Measurements from ENCODE around the gene RHO.

Gene RHO

DNA sequence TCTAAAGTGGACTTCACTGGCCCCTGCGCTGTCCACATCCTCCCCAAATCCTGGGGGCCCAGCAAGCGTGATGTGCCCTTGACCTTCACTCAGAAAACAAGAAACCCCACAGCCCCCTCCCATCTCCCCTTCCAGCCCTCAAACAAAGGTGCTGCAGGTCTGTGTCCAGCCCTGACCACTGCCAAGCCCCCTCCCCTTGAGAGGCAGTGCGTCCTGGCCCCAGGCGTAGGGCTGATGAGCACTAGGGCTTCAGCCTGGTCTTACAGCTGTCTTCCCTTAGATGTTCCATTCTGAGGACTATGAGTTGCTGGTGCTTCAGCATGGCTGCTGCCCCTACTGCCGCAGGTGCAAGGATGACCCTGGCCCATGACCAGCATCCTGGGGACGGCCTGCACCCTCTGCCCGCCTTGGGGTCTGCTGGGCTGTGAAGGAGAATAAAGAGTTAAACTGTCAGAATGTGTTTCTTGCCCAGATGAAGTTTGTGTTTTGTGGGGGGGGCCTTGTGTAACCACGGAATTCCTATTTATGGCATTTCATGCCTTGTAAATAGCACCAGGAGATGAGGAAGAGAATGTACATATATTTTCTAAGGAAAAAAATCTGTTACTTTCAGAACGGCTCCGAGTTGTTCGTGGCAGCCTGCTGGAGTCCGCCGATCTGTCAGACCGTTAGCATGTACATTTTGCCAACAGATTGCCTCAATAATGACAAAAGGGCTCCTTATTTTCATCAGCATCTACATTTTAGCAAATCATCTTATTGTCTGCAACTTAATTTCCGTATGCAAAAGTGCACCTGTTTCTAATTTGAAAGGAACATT lies 8.3 kb upstream of the RHO start:
- no peak for DNase-seq (ENCODE audit: low spot score)

DNA sequence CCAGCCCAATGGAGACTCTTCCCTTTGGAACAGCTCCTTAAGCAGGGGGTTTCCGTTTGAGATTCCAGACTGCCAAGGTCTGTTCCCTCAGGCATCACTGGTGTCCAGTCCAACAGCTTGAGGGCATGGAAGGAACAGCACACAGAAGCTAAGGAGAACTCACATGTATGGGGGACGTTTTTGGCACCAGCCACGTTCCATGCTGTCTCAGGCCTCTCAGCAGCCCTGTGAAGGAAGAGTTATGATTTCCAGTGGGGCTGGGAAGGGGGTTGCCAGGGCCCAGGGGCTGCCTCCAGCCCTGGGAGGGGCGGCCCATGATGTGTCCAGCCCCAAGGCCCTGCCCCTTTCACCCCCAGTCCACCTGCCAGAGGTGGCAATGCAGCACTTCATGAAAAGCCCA lies 7.5 kb upstream of the RHO start:
- no peak for DNase-seq (ENCODE audit: low spot score)

- no peak for DNase-seq (ENCODE audit: low spot score)
Observed at GRCh38 chr3:129521611-129522010, 6.8 kb upstream of the RHO start.

GRCh38 chr3:129522953-129523352 lies 5.5 kb upstream of the RHO start:
- no peak for DNase-seq (ENCODE audit: low spot score)

DNA sequence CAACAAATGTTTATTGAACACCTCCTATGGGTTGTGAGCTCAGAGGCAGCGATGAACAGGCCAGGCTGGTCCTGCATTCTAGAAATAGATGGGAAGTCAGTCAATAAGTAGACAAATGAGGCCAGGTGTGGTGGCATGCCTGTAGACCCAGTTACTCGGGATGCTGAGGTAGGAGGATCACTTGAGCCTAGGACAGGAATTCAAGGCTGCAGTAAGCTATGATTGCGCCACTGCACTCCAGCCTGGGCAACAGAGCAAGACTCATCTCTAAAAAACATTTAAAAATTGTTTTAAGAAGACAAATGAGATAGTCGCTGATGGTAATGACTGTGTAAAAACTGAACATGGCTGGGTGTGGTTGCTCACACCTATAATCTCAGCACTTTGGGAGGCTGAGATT lies 4.4 kb upstream of the RHO start:
- DNase-seq (ENCODE audit: low spot score): no peak

DNA sequence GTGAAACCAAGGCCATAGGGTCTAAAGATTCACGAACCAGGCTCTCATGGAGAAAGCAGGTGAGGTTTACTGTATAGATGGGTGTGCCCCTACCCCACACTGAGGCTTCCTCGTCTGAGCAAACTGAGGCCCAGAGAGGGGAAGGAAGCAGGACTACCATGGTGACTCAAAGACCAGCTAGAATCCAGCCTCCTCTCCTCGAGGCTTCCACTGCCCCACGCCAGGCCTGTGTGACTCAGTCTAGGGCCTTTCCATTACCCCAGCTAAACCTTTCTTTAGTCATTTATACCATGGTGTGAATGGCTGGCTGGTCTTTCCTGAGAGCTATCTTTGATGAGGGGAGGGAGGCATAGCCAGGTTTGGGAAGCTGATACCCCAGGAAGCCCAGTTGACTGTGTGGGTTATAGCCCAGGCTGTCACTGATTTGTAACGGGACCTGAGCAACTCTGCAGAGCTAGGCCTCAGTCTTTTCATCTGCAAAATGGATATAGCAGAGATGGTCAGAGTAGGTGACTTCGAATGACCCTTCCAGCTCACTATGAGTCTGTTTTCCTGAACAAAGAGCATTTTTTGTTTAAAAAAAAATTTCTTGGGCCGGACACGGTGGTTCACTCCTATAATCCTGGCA lies 3.0 kb upstream of the RHO start:
- DNase-seq (ENCODE audit: low spot score): no peak

- no peak for DNase-seq (ENCODE audit: low spot score)
Observed at GRCh38 chr3:129526121-129526900, 2.1 kb upstream of the RHO start.

GRCh38 chr3:129527262-129527661 lies 1.2 kb upstream of the RHO start:
- no peak for DNase-seq (ENCODE audit: low spot score)

- DNase-seq (ENCODE audit: low spot score): no peak
Observed at GRCh38 chr3:129529436-129530210, 1.2 kb downstream of the RHO start.

- DNase-seq (ENCODE audit: low spot score): no peak
Observed at GRCh38 chr3:129530251-129530791, 1.9 kb downstream of the RHO start.

DNA sequence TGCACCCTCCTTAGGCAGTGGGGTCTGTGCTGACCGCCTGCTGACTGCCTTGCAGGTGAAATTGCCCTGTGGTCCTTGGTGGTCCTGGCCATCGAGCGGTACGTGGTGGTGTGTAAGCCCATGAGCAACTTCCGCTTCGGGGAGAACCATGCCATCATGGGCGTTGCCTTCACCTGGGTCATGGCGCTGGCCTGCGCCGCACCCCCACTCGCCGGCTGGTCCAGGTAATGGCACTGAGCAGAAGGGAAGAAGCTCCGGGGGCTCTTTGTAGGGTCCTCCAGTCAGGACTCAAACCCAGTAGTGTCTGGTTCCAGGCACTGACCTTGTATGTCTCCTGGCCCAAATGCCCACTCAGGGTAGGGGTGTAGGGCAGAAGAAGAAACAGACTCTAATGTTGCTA lies 2.4 kb downstream of the RHO start:
- DNase-seq (ENCODE audit: low spot score): no peak

- no peak for DNase-seq (ENCODE audit: low spot score)
Observed at GRCh38 chr3:129531699-129532098, 3.3 kb downstream of the RHO start.

- DNase-seq (ENCODE audit: low spot score): no peak
Observed at GRCh38 chr3:129532261-129532660, 3.8 kb downstream of the RHO start.

- no peak for DNase-seq (ENCODE audit: low spot score)
Observed at GRCh38 chr3:129533406-129533805, 5.0 kb downstream of the RHO start.

GRCh38 chr3:129534428-129535027 lies 6.1 kb downstream of the RHO start:
- no peak for DNase-seq (ENCODE audit: low spot score)

- no peak for DNase-seq (ENCODE audit: low spot score)
Observed at GRCh38 chr3:129535075-129535474, 6.6 kb downstream of the RHO start.

DNA sequence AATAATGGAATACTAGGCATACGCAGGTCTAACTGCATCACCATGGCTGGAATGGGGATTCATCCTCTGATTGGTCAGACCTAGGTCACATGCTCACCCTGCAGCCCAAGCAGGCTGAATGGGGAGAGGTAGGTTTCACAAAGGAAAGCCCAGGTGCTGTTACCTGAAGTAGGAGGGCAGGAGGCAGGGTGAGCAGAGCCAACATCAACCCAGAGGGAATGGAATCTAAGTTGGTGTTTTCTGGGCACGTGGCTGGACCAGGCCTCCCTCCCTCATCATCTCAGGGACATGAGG lies 7.9 kb downstream of the RHO start:
- DNase-seq (ENCODE audit: low spot score): no peak

- DNase-seq (ENCODE audit: low spot score): no peak
Observed at GRCh38 chr3:129536804-129537203, 8.4 kb downstream of the RHO start.

GRCh38 chr3:129539206-129539605 lies 10.8 kb downstream of the RHO start:
- no peak for DNase-seq (ENCODE audit: low spot score)

- DNase-seq (ENCODE audit: low spot score): no peak
Observed at GRCh38 chr3:129540776-129541516, 12.5 kb downstream of the RHO start.

- DNase-seq (ENCODE audit: low spot score): no peak
Observed at GRCh38 chr3:129542747-129543146, 14.3 kb downstream of the RHO start.

Measured in hematopoietic multipotent progenitor cell treated with erythropoietin and hydrocortisone succinate and interleukin-3 and kit ligand, for 15 days (in vitro differentiated cells).